Upper lobe of left lung (tissue), 6 donors: Measurements from ENCODE around the gene RACGAP1. TPM values are rescaled to one million over a fixed set of nuclear protein-coding genes. Genes with fewer than 3 reads are reported as not detected.

Experiments
- ATAC-seq, 2 donors: fragments of 200-7000 bp; cut with Tn5 transposase; one replicate each; pipeline ENCODE4 v1.9.1; 2022; ENCODE audit warnings: mild to moderate bottlenecking in 2 of 2, moderate library complexity in 2 of 2; ENCODE audit not compliant: low FRiP score in 2 of 2
- DNase-seq, 2 donors: peaks; one replicate each; pipeline ENCODE4 v3.0.0-alpha.2; 2019 to 2020
- H3K27ac ChIP-seq, 4 donors: fragments of 200-600 bp; sonication (generic); one replicate each; pipeline ENCODE4 v1.5.1; 2016 to 2019
- H3K27me3 ChIP-seq, 4 donors: fragments of 200-600 bp; sonication (generic); one replicate each; pipeline ENCODE4 v1.5.1; 2017 to 2019
- H3K36me3 ChIP-seq, 4 donors: fragments of 200-600 bp; sonication (generic); one replicate each; pipeline ENCODE4 v1.5.1; 2016 to 2019
- H3K4me1 ChIP-seq, 4 donors: fragments of 200-600 bp; sonication (generic); one replicate each; pipeline ENCODE4 v1.5.1; 2018 to 2019
- H3K4me3 ChIP-seq, 4 donors: fragments of 200-600 bp; sonication (generic); one replicate each; pipeline ENCODE4 v1.5.1; 2017 to 2019; ENCODE audit warnings: mild to moderate bottlenecking in 2 of 4, moderate library complexity in 1 of 4
- H3K9me3 ChIP-seq, 4 donors: fragments of 200-600 bp; sonication (generic); one replicate each; pipeline ENCODE4 v1.5.1; 2018 to 2019
- EP300 ChIP-seq, 4 donors: sonication (generic); formaldehyde crosslinking; IDR thresholded peaks; one replicate each; pipeline ENCODE4 v1.5.1; 2017; ENCODE audit warnings: antibody characterized with exemption in 4 of 4, control low read depth in 2 of 4
- POLR2A ChIP-seq, 4 donors: fragments of 450-650 bp; IDR thresholded peaks; one replicate each; pipeline ENCODE4 v1.5.1; 2016 to 2017; ENCODE audit warnings: antibody characterized with exemption in 4 of 4, mild to moderate bottlenecking in 2 of 4
- POLR2AphosphoS5 ChIP-seq, 2 donors: sonication (generic); formaldehyde crosslinking; IDR thresholded peaks; one replicate each; pipeline ENCODE4 v1.5.1; 2017; ENCODE audit warnings: antibody characterized with exemption in 2 of 2
- WGBS, 2 donors: methylation state at CpG; one replicate each; pipeline ENCODE4 v1.1.5; 2017 to 2018; 5-methylcytosine and 5-hydroxymethylcytosine counted together
- total RNA-seq, 6 donors: library from RNA; depleted of rRNA in 4 of 6; stranded (reverse); fragments of >200 nt in 4 of 6; gene quantifications; one replicate each; pipeline versions ENCODE4 v1.1.0 to v1.2.1, GENCODE V29; 2016 to 2021
- TF ChIP-seq, protein P1 (sequence below), 6 experiments: fragments of 450-650 bp in 4 of 6; fragments of 200-600 bp in 2 of 6; sonication (generic) in 2 of 6; IDR thresholded peaks; one replicate each; pipeline ENCODE4 v1.5.1; 2016 to 2019; ENCODE audit warnings: antibody characterized with exemption in 6 of 6
- donor health status: DM: no; HTN: no; CAD: no; lungs with moderate emphysema.
- donor health status: DM: no; HTN: yes; CAD: no; lungs with severe emphysema.

RACGAP1 gene
- total RNA-seq, 6 donors from 2014 or later, result 10.3 to 22.4 (median 18.4) TPM

DNA sequence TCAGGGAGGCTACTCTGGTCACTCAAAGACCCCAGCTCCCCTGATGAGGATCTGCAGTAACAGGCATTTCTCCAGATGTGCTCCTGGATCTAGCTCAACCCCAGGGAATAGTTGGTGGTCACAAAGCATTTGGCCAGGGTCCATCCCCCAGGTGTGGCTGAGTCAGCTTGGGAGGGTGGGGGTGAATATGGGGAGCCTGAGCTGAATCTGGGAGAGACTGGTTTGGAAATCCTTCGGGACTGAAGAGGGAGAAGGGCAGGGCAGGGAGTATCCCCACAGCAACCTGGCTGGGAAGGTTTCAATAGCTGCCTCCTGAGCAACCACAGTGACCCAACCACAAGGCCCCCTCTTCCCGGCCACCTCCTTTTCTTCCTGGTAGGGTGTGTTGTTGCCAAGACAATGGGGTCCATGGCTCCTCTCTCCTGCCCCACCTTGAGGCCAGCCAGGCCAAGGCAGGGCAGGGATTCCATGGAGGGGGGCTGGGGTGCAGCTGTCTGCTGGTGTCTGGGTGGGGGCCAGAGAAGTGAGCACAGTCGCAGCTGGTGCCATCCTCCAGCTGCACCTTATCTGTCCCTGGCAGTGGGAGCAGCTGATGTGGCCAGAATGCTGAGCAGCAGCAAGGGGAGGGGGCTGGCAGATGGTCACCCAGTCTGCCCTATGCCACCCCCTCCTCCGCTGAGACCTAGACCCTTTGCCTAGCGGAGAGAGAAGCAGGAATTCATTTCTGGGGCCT is 37.6 kb upstream of the RACGAP1 start:
- ATAC-seq, result no peak
- Histone ChIP-seq H3K4me3 (no peak overlapping the region), H3K27ac (no peak overlapping the region), H3K9me3 (no peaks in the 10 kb centered on the region), H3K4me1 (peaks cover 2 to 7% (median 3%) of the 10 kb centered on the region in 4 donors), H3K36me3 (no peaks in the 10 kb centered on the region), H3K27me3 (peaks cover 0 to 7% (median 2%) of the 10 kb centered on the region in 4 donors)
- TF ChIP-seq POLR2AphosphoS5 (IDR thresholded peaks at IDR 0.05) (no peak), POLR2A (IDR thresholded peaks at IDR 0.05) (no peak), EP300 (IDR thresholded peaks at IDR 0.05) (no peak)
- TF ChIP-seq, protein P1, sequence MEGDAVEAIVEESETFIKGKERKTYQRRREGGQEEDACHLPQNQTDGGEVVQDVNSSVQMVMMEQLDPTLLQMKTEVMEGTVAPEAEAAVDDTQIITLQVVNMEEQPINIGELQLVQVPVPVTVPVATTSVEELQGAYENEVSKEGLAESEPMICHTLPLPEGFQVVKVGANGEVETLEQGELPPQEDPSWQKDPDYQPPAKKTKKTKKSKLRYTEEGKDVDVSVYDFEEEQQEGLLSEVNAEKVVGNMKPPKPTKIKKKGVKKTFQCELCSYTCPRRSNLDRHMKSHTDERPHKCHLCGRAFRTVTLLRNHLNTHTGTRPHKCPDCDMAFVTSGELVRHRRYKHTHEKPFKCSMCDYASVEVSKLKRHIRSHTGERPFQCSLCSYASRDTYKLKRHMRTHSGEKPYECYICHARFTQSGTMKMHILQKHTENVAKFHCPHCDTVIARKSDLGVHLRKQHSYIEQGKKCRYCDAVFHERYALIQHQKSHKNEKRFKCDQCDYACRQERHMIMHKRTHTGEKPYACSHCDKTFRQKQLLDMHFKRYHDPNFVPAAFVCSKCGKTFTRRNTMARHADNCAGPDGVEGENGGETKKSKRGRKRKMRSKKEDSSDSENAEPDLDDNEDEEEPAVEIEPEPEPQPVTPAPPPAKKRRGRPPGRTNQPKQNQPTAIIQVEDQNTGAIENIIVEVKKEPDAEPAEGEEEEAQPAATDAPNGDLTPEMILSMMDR (IDR thresholded peaks at IDR 0.05), result no peak
- DNase-seq, result no peak
- 70 to 78% methylated on average over 3 to 5 of the region's 5 CpGs for WGBS, 2 donors

DNA sequence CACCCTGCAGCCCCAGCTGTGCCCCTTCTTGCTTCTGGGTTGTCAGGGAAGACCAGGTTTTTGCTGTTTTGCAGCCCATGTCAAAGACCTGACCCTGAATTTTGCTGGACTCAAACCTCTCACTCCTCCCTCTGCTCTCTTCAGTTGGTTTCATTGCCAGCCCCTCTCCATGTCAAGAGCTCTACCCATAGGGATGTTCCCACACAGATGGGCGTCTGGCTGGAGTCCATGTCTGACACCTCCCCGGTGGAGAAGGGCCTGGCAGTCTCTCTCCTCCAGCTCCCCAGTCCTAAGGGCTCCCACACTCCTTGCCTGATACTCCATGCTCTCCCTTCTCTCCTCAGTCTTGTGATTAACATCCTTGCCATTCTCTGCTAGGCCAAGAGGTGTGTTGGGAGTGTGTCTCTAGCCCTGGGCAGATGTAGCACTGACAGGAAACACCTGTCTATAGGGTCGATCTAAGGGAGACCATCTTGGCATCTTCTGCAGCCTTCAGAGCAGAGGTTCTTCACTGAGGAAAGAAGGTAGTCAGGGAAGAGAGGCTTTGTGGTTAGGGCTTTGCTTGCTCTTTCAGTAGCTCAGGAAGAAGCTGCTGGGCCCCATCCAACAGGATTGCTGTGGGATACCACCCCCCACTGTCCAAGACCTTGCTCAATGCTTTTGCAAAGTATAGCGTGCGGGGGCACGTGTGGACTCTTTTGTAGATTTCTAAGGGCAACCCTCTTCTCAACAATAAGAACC is 36.8 kb upstream of the RACGAP1 start:
- H3K4me3 ChIP-seq, result no peak overlapping the region
- ATAC-seq, result no peak
- DNase-seq, result no peak
- H3K9me3 ChIP-seq, result no peaks in the 10 kb centered on the region
- no peaks in the 10 kb centered on the region for H3K36me3 ChIP-seq
- H3K27me3 ChIP-seq, result peaks cover 0 to 11% (median 2%) of the 10 kb centered on the region in 4 donors
- 61 to 65% methylated on average over 6 of the region's 6 CpGs for WGBS, 2 donors
- peaks cover 7 to 15% (median 9%) of the 10 kb centered on the region in 4 donors for H3K4me1 ChIP-seq
- no peak overlapping the region for H3K27ac ChIP-seq
- TF ChIP-seq POLR2AphosphoS5 (IDR thresholded peaks at IDR 0.05), result no peak

DNA sequence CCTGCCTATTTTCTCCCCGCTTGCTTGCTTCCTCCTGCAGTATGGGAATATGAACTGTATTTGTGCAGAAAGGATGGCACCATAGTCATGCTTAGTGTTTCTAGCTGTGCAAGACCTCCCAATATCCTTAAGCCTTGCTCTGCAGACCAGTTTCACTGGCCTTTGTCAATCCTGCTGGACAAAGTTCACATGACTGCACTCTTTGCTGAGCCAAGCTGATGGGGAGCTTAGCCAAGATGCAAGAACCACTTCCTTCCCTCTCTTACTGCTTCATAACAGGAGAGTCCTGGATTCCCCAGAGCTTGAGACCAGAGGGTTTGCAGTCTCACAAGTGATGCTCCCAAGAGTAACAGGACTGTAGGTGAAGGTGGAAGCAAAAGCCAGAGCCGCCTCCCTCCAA is 35.9 kb upstream of the RACGAP1 start:
- H3K4me1 ChIP-seq, result peaks cover 15 to 24% (median 18%) of the 10 kb centered on the region in 4 donors
- no peak overlapping the region for H3K4me3 ChIP-seq
- H3K27ac ChIP-seq, result no peak overlapping the region
- 78 to 82% methylated on average over 2 of the region's 2 CpGs for WGBS, 2 donors
- peaks cover 0 to 19% (median 6%) of the 10 kb centered on the region in 4 donors for H3K27me3 ChIP-seq
- TF ChIP-seq EP300 (IDR thresholded peaks at IDR 0.05) (no peak), POLR2AphosphoS5 (IDR thresholded peaks at IDR 0.05) (no peak), POLR2A (IDR thresholded peaks at IDR 0.05) (no peak)
- TF ChIP-seq, protein P1 (IDR thresholded peaks at IDR 0.05), result no peak
- ATAC-seq (no peak), DNase-seq (no peak)
- H3K36me3 ChIP-seq, result no peaks in the 10 kb centered on the region
- H3K9me3 ChIP-seq, result no peaks in the 10 kb centered on the region

DNA sequence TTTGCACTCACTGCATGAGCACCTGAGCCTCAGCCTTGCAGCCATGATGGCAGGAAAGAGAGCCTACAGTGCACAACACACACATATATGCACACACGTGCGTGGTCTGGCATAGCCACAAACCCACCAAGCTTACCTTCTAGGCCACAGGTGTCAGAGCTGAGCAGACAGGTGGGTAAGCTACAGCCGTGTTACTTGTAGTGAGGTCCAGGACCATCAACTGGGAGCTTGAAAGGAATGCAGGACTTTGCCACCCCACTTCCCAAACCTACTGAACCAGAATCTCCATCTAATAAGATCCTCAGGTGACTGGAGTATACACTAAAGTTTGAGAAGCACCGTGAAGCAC is 34.8 kb upstream of the RACGAP1 start:
- 86 to 94% methylated on average over 3 of the region's 4 CpGs for WGBS, 2 donors
- Histone ChIP-seq H3K4me1 (peaks cover 20 to 30% (median 23%) of the 10 kb centered on the region in 4 donors), H3K4me3 (no peak overlapping the region), H3K27me3 (peaks cover 0 to 19% (median 6%) of the 10 kb centered on the region in 4 donors), H3K9me3 (no peaks in the 10 kb centered on the region), H3K36me3 (no peaks in the 10 kb centered on the region), H3K27ac (no peak overlapping the region)
- ATAC-seq, result no peak
- TF ChIP-seq, protein P1 (IDR thresholded peaks at IDR 0.05), result no peak
- TF ChIP-seq EP300 (IDR thresholded peaks at IDR 0.05), result no peak
- TF ChIP-seq POLR2AphosphoS5 (IDR thresholded peaks at IDR 0.05), result no peak
- TF ChIP-seq POLR2A (IDR thresholded peaks at IDR 0.05), result no peak
- no peak for DNase-seq

DNA sequence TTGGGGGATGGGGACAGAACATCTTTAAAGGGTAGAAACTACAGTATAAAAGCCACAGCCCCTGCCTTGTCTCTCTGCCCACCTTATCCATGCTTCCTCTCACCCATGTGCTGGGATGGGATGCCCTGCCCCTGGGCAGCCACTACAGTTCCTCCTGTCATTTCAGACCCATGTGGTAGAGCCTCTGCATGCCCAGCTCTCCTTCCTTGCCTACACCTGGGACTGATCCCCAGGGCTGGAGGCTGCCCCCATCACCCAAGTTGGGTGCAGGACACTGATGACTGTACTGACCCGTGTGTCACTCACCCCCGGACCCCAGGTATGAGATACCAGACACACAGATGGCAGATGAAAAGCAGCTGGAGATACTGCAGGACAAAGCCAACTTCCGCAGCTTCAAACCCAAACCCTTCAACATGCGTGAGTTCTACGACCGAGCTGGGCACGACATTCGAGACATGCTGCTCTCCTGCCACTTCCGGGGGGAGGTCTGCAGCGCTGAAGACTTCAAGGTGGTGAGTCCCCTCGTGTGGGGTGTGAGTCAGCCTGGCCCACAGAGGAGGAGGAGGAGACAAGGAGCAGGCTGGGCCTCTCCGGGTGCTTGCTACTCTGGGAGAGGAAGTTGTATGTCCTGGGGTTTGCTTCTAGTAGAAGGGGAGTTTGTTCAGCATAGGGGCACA is 34.3 kb upstream of the RACGAP1 start:
- no peaks in the 10 kb centered on the region for H3K9me3 ChIP-seq
- H3K36me3 ChIP-seq, result no peaks in the 10 kb centered on the region
- no peak overlapping the region for H3K27ac ChIP-seq
- H3K4me1 ChIP-seq, result peaks cover 20 to 30% (median 23%) of the 10 kb centered on the region in 4 donors
- no peak for TF ChIP-seq POLR2A (IDR thresholded peaks at IDR 0.05)
- no peak for TF ChIP-seq POLR2AphosphoS5 (IDR thresholded peaks at IDR 0.05)
- no peak for TF ChIP-seq EP300 (IDR thresholded peaks at IDR 0.05)
- TF ChIP-seq, protein P1 (IDR thresholded peaks at IDR 0.05), result no peak
- H3K4me3 ChIP-seq, result no peak overlapping the region
- H3K27me3 ChIP-seq, result peaks cover 0 to 19% (median 6%) of the 10 kb centered on the region in 4 donors
- 63 to 83% methylated on average over 12 of the region's 12 CpGs for WGBS, 2 donors
- DNase-seq (no peak), ATAC-seq (no peak)
